Right atrium auricular region (tissue), 2 donors: ENCODE data around the gene KIF20B. TPM values are rescaled to one million over a fixed set of nuclear protein-coding genes. Genes with fewer than 3 reads are reported as not detected.
"Not testable (repeated sequence)": the region's sequence is repeated elsewhere in the genome, so short reads cannot be mapped to it uniquely, and the experiment has no call there.

Experiments
- DNase-seq: peaks from one replicate; pipeline ENCODE4 v3.0.0-alpha.2; 2019; ENCODE audit warnings: low spot score
- H3K27ac ChIP-seq, 2 donors: fragments of 200-600 bp; sonication (generic); 1 replicate in 1 of 2; 2 replicates in 1 of 2; pipeline ENCODE4 v1.5.1; 2016 to 2019
- H3K27me3 ChIP-seq, 2 donors: fragments of 200-600 bp; sonication (generic); one replicate each; pipeline versions ENCODE4 v1.5.1 to v1.6.0; 2017 to 2019
- H3K36me3 ChIP-seq: fragments of 200-600 bp; sonication (generic); one replicate; pipeline ENCODE4 v1.5.1; 2016
- H3K4me1 ChIP-seq, 2 donors: fragments of 200-600 bp; sonication (generic); one replicate each; pipeline versions ENCODE4 v1.5.1 to v1.6.0; 2017 to 2019
- H3K4me3 ChIP-seq, 2 donors: fragments of 200-600 bp; sonication (generic); 1 replicate in 1 of 2; 2 replicates in 1 of 2; pipeline ENCODE4 v1.5.1; 2017 to 2019; ENCODE audit warnings: mild to moderate bottlenecking in 1 of 2, moderate library complexity in 1 of 2
- H3K9me3 ChIP-seq, 2 donors: fragments of 200-600 bp; sonication (generic); one replicate each; pipeline ENCODE4 v1.5.1; 2019
- CTCF ChIP-seq, 2 donors: fragments of 200-600 bp; sonication (generic); IDR thresholded peaks; one replicate each; pipeline ENCODE4 v1.5.1; 2019; ENCODE audit warnings: antibody characterized with exemption in 2 of 2
- total RNA-seq, 2 donors: library from RNA; depleted of rRNA; stranded (reverse); fragments of >200 nt; gene quantifications; one replicate each; pipeline ENCODE4 v1.1.0, GENCODE V29; 2016

KIF20B gene
- total RNA-seq, 2 donors from 2014 or later, result 1.1 to 2.9 TPM

- no peaks in the 10 kb centered on the region for H3K27me3 ChIP-seq
- no peak overlapping the region for H3K4me3 ChIP-seq
- no peaks in the 10 kb centered on the region for H3K9me3 ChIP-seq
- TF ChIP-seq CTCF (IDR thresholded peaks at IDR 0.05), result no peak
- H3K36me3 ChIP-seq, result no peaks in the 10 kb centered on the region
- no peak for DNase-seq
- no peak overlapping the region for H3K27ac ChIP-seq
- H3K4me1 ChIP-seq, result no peaks in the 10 kb centered on the region
Measured at GRCh38 chr10:89741126-89741762, 39.9 kb downstream of the KIF20B start.

GRCh38 chr10:89744026-89744425, 42.6 kb downstream of the KIF20B start:
- TF ChIP-seq CTCF (IDR thresholded peaks at IDR 0.05), result no peak
- Histone ChIP-seq H3K36me3 (no peaks in the 10 kb centered on the region), H3K4me3 (no peak overlapping the region), H3K27me3 (no peaks in the 10 kb centered on the region), H3K27ac (no peak overlapping the region), H3K9me3 (no peaks in the 10 kb centered on the region), H3K4me1 (no peaks in the 10 kb centered on the region)
- no peak for DNase-seq

- Histone ChIP-seq H3K4me1 (no peaks in the 10 kb centered on the region), H3K27me3 (no peaks in the 10 kb centered on the region), H3K4me3 (no peak overlapping the region), H3K9me3 (no peaks in the 10 kb centered on the region), H3K36me3 (no peaks in the 10 kb centered on the region), H3K27ac (no peak overlapping the region)
- DNase-seq, result no peak
- TF ChIP-seq CTCF (IDR thresholded peaks at IDR 0.05), result no peak
Measured at GRCh38 chr10:89745903-89746302, 44.5 kb downstream of the KIF20B start.

GRCh38 chr10:89750441-89750840, 49.1 kb downstream of the KIF20B start:
- H3K36me3 ChIP-seq, result no peaks in the 10 kb centered on the region
- DNase-seq, result no peak
- H3K27ac ChIP-seq, result no peak overlapping the region
- H3K4me3 ChIP-seq, result no peak overlapping the region
- TF ChIP-seq CTCF (IDR thresholded peaks at IDR 0.05), result no peak
- no peaks in the 10 kb centered on the region for H3K9me3 ChIP-seq
- no peaks in the 10 kb centered on the region for H3K4me1 ChIP-seq
- H3K27me3 ChIP-seq, result no peaks in the 10 kb centered on the region

- no peak for DNase-seq
- Histone ChIP-seq H3K27me3 (no peaks in the 10 kb centered on the region), H3K36me3 (no peaks in the 10 kb centered on the region), H3K4me1 (no peaks in the 10 kb centered on the region), H3K4me3 (no peak overlapping the region), H3K9me3 (no peaks in the 10 kb centered on the region), H3K27ac (no peak overlapping the region)
- TF ChIP-seq CTCF (IDR thresholded peaks at IDR 0.05), result no peak
Measured at GRCh38 chr10:89755374-89755773, 54.0 kb downstream of the KIF20B start.

- no peaks in the 10 kb centered on the region for H3K36me3 ChIP-seq
- no peak for TF ChIP-seq CTCF (IDR thresholded peaks at IDR 0.05)
- H3K4me3 ChIP-seq, result no peak overlapping the region
- H3K27me3 ChIP-seq, result no peaks in the 10 kb centered on the region
- DNase-seq, result no peak
- H3K27ac ChIP-seq, result no peak overlapping the region
- H3K4me1 ChIP-seq, result no peaks in the 10 kb centered on the region
- no peaks in the 10 kb centered on the region for H3K9me3 ChIP-seq
Measured at GRCh38 chr10:89759531-89759930, 58.1 kb downstream of the KIF20B start.

GRCh38 chr10:89763671-89764070, 62.3 kb downstream of the KIF20B start:
- not testable (repeated sequence) for H3K4me1 ChIP-seq, H3K36me3 ChIP-seq, H3K27me3 ChIP-seq, H3K9me3 ChIP-seq, H3K4me3 ChIP-seq, DNase-seq, H3K27ac ChIP-seq
